Fibroblast of pulmonary artery (primary cell): Measurements from ENCODE around the gene LTC4S.
"Not testable (repeated sequence)": the region's sequence is repeated elsewhere in the genome, so short reads cannot be mapped to it uniquely, and the experiment has no call there.

ENCODE experiments used
- DNase-seq: peaks from one replicate; pipeline ENCODE4 v3.0.0-alpha.2; 2010; ENCODE audit warnings: low read depth
- H3K4me3 ChIP-seq: replicated peaks from 2 replicates; pipeline ENCODE4 v1.5.1; 2011; ENCODE audit warnings: low read depth, mild to moderate bottlenecking, control low read depth, low read length, moderate library complexity
- TF ChIP-seq, protein P1 (sequence below): IDR thresholded peaks from 2 replicates; pipeline ENCODE4 v1.5.1; 2011; ENCODE audit warnings: mild to moderate bottlenecking, control low read depth, low read length, inconsistent platforms; ENCODE audit errors: missing control alignments

Gene LTC4S

DNA sequence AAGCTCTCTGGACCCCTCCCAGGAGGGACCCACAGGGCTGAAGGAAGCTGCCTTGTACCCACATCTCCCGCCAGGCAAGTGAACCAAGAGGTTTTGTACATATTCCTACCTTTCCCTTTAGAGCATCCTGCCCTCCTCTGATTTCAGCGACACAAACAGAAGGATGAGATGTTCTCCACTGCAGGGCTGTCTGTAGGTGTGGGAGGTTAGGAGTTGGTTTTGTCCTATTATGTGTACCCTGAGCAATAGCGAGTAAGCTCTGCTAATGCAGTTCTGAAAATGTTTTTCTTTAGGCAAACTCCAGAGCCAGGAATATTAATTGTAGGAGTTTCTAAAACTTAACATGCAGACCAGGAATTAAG lies 39.9 kb downstream of the LTC4S start:
- no peak for DNase-seq
- no peak overlapping the region for H3K4me3 ChIP-seq
- TF ChIP-seq, protein P1, sequence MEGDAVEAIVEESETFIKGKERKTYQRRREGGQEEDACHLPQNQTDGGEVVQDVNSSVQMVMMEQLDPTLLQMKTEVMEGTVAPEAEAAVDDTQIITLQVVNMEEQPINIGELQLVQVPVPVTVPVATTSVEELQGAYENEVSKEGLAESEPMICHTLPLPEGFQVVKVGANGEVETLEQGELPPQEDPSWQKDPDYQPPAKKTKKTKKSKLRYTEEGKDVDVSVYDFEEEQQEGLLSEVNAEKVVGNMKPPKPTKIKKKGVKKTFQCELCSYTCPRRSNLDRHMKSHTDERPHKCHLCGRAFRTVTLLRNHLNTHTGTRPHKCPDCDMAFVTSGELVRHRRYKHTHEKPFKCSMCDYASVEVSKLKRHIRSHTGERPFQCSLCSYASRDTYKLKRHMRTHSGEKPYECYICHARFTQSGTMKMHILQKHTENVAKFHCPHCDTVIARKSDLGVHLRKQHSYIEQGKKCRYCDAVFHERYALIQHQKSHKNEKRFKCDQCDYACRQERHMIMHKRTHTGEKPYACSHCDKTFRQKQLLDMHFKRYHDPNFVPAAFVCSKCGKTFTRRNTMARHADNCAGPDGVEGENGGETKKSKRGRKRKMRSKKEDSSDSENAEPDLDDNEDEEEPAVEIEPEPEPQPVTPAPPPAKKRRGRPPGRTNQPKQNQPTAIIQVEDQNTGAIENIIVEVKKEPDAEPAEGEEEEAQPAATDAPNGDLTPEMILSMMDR: no peak

DNA sequence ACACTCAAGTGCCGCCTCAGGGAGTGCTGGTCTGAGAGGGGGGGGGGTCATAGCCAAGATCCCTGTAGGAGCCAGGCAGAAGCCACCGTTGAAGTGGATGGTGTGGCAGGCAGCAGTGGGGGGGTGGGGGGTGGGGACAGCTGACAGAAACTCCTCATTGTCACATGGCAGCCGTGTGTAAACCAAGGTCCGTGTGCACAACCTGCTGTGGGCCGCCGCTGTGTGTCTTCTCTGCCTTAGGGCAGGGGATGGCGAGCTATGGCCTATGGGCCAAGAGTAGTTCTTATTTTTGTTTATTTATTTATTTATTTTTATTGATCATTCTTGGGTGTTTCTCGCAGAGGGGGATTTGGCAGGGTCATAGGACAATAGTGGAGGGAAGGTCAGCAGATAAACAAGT lies 40.3 kb downstream of the LTC4S start:
- TF ChIP-seq, protein P1: no peak
- DNase-seq: no peak
- no peak overlapping the region for H3K4me3 ChIP-seq

DNA sequence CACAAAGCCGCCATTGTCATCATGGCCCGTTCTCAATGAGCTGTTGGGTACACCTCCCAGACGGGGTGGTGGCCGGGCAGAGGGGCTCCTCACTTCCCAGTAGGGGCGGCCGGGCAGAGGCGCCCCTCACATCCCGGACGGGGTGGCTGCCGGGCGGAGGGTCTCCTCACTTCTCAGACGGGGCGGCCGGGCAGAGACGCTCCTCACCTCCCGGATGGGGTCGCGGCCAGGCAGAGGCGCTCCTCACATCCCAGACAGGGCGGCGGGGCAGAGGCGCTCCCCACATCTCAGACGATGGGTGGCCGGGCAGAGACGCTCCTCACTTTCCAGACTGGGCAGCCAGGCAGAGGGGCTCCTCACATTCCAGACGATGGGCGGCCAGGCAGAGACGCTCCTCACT lies 41.1 kb downstream of the LTC4S start:
- not testable (repeated sequence) for H3K4me3 ChIP-seq, DNase-seq

DNA sequence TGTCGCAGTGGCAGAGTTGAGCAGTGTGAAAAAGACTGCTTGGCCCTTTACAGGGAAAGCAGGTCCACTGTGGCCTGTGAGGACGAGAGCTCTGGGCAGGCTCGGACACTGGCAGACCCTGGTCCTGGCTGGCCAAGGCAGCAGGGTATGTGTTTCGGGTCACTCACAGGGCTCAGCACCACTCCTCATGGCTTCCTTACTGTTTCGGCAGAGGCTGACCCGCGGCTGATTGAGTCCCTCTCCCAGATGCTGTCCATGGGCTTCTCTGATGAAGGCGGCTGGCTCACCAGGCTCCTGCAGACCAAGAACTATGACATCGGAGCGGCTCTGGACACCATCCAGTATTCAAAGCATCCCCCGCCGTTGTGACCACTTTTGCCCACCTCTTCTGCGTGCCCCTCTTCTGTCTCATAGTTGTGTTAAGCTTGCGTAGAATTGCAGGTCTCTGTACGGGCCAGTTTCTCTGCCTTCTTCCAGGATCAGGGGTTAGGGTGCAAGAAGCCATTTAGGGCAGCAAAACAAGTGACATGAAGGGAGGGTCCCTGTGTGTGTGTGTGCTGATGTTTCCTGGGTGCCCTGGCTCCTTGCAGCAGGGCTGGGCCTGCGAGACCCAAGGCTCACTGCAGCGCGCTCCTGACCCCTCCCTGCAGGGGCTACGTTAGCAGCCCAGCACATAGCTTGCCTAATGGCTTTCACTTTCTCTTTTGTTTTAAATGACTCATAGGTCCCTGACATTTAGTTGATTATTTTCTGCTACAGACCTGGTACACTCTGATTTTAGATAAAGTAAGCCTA lies 42.6 kb downstream of the LTC4S start:
- TF ChIP-seq, protein P1: no peak
- no peak for DNase-seq
- H3K4me3 ChIP-seq: no peak overlapping the region

DNA sequence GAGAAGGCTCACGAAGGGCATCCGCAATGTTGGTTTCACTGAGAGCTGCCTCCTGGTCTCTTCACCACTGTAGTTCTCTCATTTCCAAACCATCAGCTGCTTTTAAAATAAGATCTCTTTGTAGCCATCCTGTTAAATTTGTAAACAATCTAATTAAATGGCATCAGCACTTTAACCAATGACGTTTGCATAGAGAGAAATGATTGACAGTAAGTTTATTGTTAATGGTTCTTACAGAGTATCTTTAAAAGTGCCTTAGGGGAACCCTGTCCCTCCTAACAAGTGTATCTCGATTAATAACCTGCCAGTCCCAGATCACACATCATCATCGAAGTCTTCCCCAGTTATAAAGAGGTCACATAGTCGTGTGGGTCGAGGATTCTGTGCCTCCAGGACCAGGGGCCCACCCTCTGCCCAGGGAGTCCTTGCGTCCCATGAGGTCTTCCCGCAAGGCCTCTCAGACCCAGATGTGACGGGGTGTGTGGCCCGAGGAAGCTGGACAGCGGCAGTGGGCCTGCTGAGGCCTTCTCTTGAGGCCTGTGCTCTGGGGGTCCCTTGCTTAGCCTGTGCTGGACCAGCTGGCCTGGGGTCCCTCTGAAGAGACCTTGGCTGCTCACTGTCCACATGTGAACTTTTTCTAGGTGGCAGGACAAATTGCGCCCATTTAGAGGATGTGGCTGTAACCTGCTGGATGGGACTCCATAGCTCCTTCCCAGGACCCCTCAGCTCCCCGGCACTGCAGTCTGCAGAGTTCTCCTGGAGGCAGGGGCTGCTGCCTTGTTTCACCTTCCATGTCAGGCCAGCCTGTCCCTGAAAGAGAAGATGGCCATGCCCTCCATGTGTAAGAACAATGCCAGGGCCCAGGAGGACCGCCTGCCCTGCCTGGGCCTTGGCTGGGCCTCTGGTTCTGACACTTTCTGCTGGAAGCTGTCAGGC lies 43.6 kb downstream of the LTC4S start:
- H3K4me3 ChIP-seq: no peak overlapping the region
- TF ChIP-seq, protein P1: no peak
- DNase-seq: no peak

DNA sequence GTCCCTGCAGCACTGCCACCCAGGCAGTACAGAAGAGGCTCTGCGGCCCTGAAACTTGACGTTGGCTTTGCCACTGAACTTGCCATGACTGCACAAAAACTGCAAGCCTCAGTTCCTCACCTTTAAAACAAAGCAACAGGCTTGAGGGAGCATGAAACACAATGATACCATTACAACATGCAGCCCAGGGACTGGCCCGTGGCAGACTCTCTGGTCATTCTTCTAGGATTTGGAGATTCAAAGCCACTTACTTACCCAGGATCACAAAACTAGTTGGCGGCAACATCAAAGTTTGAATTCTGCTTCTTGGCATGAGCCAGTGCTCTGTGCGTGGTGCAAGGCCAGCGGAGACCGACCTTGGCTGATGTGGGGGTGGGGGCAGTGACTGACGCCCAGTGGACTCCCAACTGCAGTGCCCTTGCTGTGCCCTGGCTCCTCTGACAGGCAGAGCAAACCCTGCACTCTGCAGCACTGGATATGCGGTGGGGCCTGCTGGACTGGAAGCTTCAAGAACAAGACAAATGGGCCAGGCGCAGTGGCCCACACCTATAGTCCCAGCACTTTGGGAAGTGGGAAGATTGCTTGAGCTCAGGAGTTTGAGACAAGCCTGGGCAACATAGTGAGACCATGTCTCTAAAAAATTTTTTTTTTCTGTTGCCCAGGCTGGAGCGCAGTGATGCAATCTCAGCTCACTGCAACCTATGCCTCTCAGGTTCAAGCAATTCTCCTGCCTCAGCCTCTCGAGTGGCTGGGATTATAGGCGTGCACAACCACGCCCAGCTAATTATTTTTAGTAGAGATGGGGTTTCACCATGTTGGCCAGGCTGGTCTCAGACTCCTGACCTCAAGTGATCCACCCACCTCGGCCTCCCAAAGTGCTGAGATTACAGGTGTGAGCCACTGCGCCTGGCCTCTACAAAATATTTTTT lies 45.8 kb downstream of the LTC4S start:
- peak; percentile 69 for DNase-seq
- no peak overlapping the region for H3K4me3 ChIP-seq
- TF ChIP-seq, protein P1: no peak

DNA sequence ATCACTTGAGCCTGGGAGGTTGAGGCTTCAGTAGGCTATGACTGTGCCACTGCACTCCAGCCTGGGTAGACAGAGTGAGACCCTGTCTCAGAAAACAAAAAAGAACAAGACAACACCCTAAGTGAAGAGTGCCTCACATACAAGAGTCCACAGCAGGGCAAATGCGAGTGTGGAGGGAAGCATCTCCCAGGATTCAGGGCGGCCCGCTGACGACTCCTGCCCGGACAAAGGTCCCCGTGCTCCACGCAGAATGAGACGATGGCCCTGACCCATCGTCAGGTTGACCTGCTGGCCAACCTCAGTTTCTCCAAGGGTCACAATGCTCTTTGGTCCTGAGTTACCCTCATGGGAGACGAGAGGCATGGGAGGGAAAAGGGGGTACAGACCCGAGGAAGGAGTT lies 46.5 kb downstream of the LTC4S start:
- TF ChIP-seq, protein P1: no peak
- DNase-seq: no peak
- no peak overlapping the region for H3K4me3 ChIP-seq
